ENCODE results near the gene CEL.
"Not testable (repeated sequence)": the region's sequence is repeated elsewhere in the genome, so short reads cannot be mapped to it uniquely, and the experiment has no call there.

The CEL gene

DNA sequence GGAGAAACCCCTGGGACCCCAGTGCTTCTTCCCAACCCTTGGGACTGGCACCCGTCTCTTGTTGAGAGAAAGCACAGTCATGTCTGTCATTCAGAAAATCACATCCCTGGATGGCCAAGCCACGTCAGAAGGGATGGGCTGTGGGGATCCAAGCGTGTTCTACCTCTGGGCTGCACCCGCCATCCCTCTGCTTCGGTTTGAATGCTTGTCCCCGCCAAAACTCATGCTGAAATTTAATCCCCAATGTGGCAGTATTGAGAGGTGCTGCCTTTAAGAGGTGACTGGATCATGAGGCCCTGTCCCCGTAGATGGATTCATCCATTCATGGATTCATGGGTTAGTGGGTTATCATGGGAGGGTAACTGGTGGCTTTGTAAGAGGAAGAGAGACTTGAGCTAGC, 27.0 kb downstream of the CEL start:
- no peak overlapping the region for H3K4me3 ChIP-seq (ENCODE audit: low read length)
- TF ChIP-seq, protein P1, sequence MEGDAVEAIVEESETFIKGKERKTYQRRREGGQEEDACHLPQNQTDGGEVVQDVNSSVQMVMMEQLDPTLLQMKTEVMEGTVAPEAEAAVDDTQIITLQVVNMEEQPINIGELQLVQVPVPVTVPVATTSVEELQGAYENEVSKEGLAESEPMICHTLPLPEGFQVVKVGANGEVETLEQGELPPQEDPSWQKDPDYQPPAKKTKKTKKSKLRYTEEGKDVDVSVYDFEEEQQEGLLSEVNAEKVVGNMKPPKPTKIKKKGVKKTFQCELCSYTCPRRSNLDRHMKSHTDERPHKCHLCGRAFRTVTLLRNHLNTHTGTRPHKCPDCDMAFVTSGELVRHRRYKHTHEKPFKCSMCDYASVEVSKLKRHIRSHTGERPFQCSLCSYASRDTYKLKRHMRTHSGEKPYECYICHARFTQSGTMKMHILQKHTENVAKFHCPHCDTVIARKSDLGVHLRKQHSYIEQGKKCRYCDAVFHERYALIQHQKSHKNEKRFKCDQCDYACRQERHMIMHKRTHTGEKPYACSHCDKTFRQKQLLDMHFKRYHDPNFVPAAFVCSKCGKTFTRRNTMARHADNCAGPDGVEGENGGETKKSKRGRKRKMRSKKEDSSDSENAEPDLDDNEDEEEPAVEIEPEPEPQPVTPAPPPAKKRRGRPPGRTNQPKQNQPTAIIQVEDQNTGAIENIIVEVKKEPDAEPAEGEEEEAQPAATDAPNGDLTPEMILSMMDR (conservative IDR thresholded peaks at IDR 0.05; ENCODE audit: low read length): no peak
- no peak for DNase-seq (ENCODE audit: low read depth)

DNA sequence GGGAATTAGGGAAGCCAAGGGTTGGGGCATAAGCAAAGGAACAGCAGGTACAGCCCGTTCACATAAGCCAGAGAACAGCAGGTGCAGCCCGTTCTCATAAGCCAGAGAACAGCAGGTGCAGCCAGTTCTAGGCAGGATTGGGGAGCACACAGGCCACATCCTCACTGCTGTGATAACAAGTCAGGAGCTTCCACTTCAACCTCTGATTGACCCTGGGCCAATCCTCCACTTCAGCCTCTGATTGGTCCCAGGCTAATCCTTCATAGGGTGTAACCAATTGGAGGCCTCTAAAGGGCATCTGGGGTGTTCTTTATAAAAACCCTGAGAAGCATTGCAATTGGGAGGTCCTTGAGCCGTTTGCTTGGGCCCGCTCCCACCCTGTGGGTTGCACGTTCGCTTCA, 27.5 kb downstream of the CEL start:
- H3K4me3 ChIP-seq (ENCODE audit: low read length): no peak overlapping the region
- DNase-seq (ENCODE audit: low read depth): no peak
- TF ChIP-seq, protein P1 (conservative IDR thresholded peaks at IDR 0.05; ENCODE audit: low read length): no peak

DNA sequence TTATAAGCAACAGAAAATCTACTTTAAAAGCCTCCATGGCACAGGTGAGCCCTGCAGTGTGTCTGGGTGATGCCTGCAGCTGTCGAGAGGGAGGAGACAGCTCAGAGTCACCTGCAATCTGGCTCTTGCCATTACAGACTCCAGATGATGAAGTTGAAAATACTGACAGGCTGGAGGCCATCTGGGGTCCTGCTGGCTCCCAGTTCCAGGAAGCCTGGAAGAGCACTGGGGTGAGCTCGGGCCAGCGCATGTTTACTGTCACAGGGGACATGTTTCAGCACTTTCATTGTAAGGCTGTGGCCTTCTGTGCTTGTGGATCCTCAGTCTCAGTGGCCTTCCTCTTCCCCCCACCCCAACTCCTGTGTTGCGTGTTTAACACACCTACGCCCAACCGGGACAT, 28.4 kb downstream of the CEL start:
- TF ChIP-seq, protein P1 (conservative IDR thresholded peaks at IDR 0.05; ENCODE audit: low read length): no peak
- DNase-seq (ENCODE audit: low read depth): no peak
- H3K4me3 ChIP-seq (ENCODE audit: low read length): no peak overlapping the region

DNA sequence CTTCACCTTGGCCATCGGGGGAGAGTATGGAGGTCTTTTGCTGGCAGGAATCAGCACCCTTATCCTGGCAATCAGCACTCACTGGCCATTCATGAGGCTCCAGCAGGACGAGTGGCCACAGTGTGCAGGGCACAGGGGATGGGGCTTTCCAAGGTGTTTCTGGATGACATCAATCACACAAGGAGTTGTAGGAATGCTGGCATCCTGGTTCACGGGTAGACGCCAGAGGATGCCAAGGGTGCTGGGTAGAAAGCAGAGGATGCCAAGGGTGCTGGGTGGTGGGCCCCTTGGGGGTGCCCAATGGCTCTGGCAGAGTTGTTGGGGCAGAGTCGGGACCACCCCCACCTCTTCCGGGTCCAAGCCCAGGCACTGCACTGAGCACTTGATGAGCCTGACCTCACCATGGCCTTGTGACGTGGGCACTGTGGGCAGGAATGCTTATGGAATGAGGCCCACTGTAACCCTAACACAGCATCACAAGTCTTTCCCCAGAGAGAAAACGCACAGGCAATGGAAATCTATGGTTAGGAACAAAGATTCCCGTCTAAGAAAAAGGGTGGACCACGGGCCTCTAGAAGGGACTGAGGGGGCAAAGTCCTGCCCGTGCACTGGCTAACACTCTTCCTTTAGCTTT, 29.1 kb downstream of the CEL start:
- TF ChIP-seq, protein P1 (conservative IDR thresholded peaks at IDR 0.05; ENCODE audit: low read length): no peak
- no peak for DNase-seq (ENCODE audit: low read depth)
- H3K4me3 ChIP-seq (ENCODE audit: low read length): no peak overlapping the region

DNA sequence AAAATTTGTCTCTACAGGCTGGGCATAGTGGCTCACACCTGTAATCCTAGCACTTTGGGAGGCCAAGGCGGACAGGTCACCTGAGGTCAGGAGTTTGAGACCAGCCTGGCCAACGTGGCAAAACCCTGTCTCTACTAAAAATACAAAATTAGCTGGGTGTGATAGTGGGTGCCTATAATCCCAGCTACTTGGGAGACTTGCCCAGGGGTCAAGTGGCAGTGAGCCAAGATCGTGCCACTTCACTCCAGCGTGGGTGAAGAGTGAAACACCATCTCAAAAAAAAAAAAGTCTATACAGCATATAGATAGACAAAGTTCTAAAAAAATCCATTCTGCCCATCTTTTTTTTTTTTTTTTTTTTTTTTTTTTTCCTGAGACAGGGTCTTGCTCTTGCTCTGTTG, 32.6 kb downstream of the CEL start:
- not testable (repeated sequence) for H3K4me3 ChIP-seq (ENCODE audit: low read length); DNase-seq (ENCODE audit: low read depth)

DNA sequence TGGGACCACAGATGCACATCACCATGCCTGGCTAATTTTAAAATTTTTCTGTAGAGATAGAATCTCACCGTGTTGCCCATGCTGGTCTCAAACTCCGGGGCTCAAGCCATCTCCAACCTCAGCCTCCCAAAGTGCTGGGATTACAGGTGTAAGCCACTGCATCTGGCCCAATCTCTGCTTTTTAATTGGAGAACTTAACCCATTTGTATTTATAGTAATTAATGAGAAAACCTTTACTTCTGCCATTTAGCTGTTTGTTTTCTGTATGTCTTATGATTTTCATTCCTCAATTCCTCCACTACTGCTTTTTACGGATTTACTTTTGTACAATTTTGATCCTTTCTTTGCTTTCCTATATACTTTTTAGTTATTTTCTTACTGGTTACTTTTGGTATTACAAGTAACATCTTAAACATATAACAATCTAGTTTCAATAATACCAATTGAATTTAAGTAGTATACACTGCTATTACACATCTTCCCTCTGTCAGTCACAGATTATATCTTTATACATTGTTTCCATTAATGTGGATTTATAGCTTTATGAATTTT, 33.1 kb downstream of the CEL start:
- no peak for DNase-seq (ENCODE audit: low read depth)
- H3K4me3 ChIP-seq (ENCODE audit: low read length): no peak overlapping the region
- TF ChIP-seq, protein P1 (conservative IDR thresholded peaks at IDR 0.05; ENCODE audit: low read length): no peak

DNA sequence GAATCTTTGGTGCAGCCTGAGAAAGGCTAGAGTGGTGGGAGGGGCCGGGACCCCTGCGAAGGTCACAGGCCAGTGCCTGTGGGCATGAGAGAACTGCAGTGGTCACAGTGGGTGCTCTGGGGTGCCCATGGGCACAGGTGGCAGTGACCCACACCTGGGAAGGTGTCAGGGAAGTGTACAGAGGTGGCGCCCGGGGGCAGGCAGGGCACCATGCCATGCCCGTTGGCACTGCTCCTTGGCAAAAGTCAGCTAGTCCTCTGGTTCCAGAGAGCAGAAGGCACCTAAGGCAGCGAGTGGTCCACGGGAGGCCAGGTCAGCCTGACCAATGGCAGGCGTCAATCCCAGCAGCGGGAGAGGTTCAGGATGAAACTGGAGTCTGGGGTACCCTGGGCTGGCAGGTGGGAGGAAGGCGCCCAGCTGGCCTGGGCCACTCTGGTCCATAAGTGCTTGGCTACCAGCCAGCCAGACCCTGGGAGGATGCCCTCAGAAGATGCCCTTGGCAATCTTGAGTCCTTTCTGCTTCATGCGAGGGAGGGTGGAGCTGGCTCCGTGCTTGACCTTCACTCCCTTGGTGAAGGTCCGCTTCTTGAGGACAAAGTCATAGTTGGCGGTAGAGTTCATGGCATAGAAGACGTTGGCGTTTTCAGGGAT, 36.4 kb downstream of the CEL start:
- no peak overlapping the region for H3K4me3 ChIP-seq (ENCODE audit: low read length)
- no peak for DNase-seq (ENCODE audit: low read depth)
- TF ChIP-seq, protein P1 (conservative IDR thresholded peaks at IDR 0.05; ENCODE audit: low read length): no peak
